NCI-H1694 treated with DMSO at 0.1 percent for 48 hours (cell line): ENCODE results near the gene LMCD1.

Experiments
- DNase-seq: peaks from one replicate; lab custom pipeline; 2025; lab: John Stamatoyannopoulos, UW

Gene LMCD1

DNA sequence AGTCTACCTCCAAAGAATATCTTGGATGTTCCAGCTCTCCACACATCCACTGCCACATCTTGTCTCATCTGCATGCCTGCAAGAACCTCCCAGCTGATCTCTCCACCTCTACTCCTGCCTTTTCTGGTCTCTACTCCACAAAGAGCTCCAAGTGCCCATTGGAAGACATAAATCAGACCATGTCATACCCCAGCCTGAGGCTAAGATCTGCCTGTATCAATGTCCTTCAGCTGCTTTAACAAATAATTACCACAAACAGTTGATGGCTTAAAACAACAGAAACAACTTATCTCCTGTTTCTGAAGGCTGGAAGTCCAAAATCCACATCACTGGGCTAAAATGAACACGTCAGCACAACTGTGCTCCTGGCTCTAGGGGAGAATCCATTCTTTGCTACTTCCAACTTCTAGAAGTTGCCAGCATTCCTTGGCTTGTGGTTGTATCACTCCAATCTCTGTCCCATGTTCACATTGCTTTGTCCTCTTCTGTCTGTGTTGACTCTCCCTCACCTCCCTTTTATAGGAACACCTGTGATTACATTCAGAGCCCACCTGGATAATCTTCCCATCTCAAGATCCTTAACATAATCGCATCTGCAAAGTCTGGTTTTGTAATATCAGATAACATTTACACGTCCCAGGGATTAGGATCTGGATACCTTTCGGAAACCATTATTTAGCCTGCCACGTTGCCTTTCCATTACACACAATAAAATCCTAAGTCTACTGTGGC, 17.0 kb upstream of the LMCD1 start:
- no peak for DNase-seq

DNA sequence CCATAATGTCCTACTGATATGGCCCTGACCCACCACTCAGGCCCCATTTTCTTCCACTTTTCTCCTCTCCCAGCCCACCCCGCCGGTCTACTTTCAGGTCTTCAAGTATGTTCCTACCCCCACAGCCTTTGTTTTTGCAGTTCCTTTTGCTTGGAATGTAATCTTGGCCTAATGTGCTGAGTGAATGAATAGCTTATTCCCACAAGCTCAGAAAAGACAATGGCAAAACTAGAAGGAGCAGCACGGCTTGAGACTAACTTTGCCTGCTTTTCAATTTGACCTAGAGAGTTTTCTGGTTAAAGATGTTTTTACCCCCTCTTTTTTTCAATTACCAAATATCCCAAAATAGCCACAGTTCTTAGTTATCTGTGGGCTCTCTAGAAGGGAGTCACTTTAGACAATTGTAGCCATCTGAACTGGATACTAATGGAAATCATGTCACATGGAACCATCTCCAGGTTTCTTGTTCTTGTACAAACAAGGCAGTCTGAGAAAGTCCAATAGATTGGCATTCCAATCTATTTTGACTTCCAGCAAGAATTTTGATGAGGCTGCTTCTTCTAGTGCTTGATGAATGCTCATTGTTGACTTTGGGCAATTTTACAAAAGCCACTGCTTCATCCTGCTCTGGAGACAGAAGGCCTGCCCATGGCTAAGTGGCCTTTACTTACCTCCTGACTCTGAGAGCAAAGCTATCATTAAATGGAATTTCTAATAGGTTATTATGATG, 16.3 kb upstream of the LMCD1 start:
- no peak for DNase-seq

DNA sequence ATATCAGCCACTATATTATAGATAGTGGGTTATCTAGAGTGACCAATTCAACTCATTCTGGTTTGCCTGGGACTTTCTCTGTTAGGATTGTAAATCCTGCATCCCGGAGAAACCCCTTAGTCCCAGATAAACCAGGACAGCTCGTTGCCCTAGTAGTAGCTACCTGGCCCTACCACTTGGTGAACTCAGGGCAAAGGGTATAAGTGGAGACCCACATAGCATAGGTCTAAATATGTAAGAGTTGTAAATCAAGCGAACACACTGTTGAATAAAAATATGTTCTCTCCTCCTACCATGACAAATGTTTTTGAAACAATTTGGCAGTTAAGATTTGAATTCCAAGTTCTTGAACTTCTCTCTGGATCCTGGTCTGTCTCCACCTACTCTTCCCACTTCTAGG, 15.7 kb upstream of the LMCD1 start:
- DNase-seq, result no peak

DNA sequence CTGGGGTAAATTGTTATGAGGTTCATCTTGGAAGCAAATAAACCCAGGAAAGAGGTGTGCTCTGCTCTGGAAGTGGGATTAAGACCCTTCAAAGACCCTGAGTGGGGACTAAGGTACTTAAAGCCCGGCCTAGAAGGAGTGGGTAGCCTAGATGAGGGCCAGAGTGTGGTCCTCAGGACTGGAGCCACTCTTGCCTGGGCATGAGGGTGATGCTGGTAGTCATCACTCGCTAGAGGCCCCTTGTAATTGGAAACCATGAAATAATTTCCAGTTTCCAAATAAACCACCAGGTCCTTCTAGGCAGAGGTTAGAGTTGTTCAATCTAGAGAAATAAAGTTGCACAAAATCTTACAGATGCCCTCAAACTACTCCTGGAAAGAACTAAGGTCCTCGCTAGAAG, 15.2 kb upstream of the LMCD1 start:
- DNase-seq, result no peak

DNA sequence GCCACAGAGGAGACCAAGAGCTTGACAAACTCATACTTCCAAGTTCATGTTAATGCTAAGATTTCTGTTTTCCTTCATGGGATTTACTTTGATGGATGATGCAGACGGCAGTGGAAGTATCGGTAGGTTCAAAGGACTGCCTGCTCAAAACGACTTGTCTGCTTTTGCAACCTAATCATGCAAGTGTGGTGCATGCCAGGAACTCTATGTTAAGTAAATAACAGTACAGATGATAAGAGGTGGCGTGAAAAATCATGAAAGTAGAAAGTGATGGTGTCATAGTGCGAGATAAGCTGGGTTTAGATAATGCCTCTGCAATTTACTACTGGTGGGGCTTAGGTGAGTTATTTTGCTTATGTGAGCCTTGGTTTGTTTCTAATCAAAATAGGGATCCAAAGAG, 14.7 kb upstream of the LMCD1 start:
- no peak for DNase-seq

DNA sequence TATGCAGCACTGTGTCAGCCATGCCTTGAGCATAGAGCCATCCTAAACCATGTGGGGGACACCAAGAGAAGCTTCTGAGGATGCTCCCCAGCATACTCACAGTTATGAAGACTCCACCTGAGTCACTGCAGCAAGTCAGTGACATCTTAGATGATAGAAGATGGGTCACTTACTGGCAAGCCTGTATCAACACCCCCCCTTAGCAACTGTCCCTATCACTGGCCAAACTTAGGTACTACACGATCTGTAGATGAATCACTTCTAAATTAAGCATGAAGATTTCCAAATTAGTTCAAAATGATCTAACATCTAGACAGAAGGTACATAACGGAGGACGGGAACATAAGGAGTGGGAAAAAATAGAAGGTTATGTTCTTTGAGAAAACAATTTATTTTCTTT, 13.2 kb upstream of the LMCD1 start:
- DNase-seq, result no peak

DNA sequence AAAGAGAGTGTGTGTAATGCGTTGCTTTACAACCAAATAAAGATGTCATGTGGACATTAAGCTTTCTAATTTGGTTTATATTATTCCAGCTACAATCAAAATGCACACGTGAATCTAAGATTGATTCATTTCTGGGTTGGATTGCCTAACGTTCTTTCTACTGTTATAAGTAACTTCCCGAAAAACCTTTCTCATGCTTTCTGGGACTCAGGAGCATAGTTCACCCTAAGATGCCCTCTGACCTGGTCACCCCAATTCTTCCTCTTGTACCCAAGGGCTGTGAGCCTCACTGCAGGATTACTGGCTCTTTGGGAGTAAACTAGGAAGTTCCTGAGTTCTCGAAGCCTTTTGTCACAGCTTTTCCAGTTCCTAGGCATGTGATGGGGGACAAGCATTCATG, 12.7 kb upstream of the LMCD1 start:
- no peak for DNase-seq

DNA sequence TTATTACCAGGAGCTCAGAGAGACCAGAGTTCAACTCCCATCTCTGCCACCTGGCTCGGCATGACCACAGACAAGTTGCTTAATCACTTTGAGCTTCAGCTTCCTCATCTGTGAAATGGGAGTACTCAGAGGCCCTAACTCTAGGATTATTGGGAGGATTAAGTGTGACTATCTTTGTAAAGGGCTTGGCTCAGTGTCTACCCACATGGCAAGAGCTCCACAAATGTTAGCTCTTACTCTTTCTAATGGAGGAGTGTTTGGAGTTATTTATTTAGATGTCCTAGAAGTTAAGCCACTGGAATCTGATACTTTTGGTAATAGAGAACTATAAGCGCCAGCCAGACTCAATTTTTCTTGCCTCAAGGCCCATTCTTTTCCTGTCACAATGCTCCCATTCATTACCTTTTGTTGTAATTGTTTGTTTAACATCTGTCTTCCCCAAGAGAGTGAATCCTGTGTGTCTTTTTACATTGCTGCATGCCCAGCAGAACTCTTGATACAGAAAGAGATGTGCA, 12.3 kb upstream of the LMCD1 start:
- no peak for DNase-seq

DNA sequence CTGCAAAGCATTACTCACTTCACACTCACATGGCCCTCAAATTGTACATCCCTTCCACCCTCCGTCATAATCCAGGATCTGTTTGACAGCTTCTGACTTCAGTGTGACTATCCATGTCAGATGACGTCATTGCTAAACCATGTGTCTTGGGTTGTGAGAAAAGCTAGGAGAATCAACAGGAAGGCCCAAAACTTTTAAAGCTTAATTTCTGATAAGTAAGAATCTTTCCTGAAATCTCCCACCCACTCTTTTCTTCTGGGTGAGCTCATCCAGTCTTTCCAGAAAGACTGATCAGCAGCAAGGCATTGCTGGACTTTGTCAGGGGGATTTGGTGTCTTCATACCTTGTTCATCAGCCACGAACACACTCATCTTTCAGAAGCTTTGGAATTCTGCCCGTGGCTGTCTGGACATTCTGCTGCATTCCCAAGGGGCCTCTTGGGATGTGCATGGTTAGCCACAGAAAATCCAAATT, 11.5 kb upstream of the LMCD1 start:
- DNase-seq, result no peak

DNA sequence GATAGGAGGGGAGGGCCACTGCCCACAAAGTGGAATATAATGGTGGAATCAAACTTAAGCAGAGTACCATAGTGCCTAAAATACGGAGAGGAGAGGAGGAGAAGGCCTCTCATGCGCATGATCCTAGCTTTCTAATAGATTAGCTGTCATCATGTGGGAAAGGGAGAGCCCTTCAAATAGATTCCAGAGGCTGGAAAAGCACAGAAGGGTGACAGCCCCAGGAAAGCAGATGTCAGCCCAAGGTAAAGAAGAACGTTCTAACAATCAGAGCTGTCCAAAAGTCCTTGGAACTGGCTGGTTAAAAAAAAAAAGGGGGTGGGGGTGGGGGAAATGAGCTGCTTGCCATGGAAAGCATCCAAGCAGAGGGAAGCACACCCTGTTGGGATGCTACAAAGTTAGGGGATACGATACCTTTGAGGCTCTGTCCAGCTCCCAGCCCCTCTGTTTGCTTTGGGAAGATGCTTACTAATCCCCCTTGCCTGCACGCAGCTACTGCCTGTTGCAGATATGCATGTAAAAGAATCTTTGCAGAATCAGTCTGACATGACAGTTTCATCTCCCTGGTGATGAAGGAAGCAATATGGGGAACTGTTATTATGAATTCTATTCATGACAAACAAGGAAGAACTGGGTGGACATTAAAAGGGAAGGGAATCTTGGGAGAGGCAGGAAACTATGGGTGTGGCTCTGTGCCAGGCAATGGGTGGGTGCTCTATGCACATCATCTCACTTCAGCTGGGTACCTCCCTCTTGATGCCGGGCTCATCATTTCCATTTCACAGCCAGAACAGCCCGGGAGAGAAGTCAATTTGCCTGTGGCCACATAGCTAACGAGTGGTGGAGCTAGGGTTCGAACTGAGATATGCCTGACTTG, 10.1 kb upstream of the LMCD1 start:
- no peak for DNase-seq

DNA sequence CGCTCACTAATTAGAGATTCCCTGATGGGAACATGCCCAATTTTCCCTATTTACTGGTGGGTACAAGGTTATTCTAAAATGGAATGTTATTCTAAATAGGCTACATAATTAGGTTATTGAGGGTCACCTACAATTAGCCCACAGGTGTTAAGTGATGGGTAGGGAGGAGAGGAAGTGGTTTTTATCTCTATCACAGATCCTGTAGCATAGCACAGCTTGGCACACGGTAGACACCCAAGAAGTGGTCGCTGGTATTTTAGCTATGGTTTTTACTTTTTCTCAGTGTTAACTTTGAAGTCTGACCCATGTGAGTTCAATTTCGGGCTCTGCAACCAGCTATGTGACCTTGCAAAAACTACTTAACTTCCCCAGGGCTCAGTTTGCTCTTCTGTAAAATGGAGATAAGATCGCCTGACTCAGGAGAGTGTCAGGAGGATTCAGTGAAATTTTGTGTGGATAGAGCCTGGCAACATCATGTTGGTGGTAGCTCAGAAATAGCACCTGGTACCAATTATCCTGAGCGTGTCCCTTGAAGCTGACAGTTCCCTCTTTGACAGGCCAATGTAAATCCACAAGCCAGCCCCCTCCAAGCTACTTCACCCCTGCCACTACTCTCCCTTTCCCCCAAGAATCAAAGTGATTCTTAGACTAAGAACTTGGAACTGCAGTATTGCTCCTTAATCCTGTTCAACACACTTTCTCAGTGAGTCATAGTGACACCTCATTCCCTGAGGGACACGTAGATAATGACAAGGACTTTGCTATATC, 8.7 kb upstream of the LMCD1 start:
- DNase-seq, result no peak

DNA sequence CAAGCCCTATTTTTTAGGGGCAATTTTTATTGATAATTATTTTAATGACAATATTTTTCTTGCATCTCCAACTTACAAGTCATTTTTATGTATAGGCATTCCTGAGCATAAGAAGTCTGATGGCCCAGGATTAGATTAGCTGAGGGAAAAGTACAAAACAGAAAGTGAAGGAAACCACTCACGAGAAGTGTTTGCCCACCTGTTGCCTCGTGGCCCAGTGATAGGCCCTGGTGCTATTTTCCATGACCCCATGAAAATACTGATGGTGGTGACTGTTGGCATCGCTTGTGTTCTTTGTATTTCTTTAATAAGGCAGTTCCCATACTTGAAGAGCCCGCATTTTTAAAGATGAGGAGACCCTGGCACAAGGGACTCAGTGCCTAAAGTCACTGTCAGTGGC, 7.9 kb upstream of the LMCD1 start:
- no peak for DNase-seq

DNA sequence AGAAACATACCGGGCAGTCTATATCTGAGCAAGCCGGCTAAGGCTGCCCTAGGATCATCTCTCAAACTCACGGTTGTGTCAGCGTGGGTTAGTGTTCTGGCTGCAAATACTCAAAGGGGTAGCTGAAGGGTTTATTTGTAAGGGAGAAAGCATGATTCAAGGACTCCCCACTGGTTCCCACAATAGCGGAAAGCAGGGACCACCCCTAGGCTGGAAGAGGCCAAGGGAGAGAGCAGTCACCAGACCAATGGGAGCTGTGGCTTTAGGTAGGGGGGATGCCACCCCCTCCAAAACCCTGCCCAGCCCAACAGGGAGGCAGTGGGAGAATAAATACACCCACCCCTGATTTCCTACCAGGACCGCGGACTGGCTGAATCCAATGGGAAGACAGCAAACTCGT, 7.3 kb upstream of the LMCD1 start:
- DNase-seq, result no peak

DNA sequence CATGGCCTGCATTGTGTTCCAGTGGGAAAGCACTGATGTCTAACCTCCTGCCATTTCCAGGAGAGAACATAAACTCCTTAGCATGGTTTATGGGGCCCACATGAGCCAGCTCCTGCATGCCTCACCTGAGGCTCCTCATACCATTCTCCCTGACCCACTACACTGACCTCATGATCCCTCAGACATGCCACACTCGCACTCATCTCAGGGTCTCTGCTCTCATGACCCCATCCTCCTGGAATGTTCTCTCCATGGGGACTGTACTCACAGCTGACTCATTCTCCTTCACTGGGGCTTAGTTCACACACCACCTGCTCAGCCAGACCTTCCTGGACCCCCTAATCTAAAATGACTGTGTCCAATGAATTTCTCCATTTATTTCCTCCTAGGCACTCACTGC, 4.0 kb upstream of the LMCD1 start:
- DNase-seq, result no peak

DNA sequence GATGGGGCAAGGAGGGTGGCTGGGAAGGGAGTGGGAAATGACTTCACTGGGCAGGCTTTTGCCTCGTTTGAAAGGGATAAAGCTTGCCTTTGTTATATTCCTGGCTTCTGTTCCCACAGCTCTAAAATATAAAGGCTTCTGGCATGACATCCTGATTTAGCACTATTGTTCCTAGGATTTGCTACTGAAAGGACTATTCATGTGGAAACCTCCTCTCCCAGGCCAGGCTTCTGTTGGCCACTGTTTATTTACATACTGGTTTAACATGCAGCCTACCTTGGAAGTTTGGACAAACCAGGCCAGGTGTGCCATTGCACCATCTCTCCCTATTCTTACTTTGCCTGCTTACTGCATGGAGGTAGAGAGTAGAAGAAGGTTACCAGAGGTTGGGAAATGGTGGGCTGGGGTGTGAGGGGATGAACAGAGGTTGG, 2.4 kb upstream of the LMCD1 start:
- no peak for DNase-seq

DNA sequence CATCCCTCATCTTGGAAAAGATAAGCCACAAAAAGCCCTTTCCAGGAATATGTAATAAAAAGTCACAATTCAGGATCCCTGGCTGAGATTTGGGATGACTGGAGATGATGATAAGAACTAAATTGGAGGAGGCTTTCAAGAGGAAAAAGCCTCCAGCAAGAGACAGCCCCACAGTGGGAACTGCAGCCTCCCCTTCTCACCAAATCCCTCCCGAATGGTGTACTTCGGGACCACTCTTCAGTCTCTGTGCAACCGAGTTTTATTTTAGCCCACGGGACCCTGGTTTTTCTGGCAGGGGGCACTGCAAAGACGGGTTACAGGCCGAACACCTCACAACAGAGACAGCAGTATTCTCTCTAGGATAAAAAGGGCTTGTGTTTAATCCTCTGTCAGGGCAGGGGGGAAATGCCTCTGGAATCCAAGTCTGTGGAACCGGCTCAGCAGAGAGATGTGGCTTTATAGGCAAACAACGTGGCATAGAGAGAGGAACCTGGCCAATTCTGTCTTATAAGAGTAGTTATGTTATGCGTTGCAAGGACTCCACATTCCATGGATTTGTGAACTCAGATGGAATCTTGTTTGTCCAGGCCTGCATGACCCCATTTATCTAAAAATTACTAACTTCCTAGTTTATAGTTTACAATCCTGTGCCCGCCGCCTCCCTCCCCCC, 1.2 kb upstream of the LMCD1 start:
- no peak for DNase-seq

DNA sequence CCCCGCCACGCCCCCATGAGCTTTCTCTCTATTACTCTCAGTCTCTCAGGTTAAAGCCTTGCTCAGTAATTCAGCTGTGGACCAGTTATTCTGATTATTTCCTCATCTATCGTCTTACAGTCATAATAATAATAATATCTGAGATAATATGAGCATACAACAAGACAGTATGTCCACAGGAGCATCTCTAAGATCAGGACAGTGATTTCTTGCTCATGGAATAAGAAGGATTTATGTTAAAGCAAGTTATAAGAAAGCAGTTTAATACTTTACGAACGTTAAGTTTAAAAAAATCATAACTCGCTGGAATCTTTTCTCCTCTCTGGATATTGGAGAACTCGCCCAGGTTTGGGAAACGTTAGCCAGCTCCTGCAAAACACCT, 643 bp upstream of the LMCD1 start:
- DNase-seq, result no peak

DNA sequence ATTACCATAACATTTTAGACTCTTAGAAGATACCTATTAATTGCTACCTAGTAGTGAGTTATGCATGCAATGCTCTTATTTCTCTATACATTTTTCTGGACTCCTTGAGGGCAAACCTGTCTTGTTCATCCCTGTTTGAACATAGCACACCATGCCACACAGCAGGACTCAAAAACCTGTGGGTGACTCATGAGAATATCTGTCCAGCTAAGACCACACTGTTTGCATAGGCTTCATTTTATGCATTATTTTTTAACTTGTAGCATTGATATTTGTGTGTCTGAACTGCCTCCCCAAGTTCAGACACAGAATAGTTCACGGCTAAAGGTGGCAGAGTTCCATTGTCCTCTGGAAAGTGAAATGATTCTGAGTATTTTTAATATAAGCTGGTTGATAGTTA, 1.8 kb downstream of the LMCD1 start:
- DNase-seq, result no peak

DNA sequence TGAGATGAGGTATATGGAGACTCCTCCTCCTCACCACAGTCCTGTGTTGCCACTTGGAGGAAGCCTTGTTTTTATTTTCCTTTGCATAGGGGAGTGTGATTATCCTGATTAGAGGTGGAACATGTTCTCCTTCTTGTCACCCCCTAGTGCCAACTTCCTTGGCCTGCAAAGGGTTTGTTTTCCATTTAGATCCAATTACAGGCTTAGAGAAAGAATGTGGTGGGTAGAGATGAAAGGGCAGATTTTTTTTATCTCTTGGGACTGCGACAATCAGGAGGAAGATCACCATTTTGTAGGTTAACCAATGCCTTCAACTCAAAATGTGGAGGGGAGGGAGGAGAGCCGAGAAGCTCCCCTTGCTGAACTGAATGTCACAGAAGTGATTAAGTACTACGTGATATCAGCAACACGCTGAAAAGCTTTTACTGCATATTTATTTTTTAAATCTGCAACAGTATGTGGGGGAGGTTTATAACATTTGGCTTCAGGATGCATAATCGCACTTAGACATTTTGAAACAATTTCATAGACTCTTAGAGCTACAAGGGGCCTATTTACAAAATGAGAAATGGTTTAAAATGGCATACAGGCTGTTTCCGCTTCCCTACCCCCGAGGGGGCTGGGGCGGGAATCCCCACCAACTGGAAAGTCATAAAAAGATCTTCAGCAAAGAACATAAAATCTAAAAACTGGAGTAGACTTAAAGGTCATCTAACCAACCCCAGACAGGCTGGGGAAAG, 2.4 kb downstream of the LMCD1 start:
- no peak for DNase-seq

DNA sequence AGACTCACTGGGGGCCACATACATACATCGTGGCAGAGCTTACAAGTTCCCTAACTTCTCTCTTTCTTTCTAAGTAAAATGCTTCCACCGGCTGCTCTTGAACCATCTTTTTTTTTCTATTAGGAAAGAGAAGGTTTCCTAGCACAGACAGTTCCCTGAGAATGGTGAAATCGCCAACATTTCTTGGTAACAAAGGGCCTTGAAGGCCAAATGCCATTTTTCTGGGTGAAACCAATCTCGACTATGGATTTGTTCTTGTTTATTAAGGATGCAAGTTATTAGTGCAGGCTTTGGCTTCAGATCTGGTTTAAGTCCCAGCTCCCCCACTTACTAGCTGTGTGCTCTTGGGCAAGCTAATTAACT, 3.0 kb downstream of the LMCD1 start:
- DNase-seq, result no peak

DNA sequence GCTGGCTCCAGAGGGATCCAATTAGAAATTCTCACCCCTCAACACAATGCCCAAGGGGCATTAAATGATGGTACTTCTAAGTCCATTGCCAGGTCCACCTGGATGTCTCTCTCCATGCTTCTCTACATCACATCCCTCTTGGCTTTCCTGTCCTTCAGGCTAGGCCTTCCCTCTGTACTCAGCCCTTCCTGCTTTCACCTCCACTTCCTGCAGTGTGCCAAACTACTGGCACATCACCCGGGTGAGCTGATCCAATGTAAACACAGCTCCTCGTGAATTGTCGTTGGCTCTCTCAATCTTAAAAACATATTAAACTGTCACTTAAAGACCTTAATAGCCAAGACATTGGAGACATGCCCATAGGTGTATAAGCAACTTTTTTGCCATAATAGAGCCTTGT, 4.0 kb downstream of the LMCD1 start:
- DNase-seq, result no peak
